Chondrocyte (in vitro differentiated cells): ENCODE results near the gene GH2. TPM values are rescaled to one million over a fixed set of nuclear protein-coding genes. Genes with fewer than 3 reads are reported as not detected.
A peak's percentile ranks its signal among the peaks of the same experiment; 100 is the strongest.
"Not testable (repeated sequence)": the region's sequence is repeated elsewhere in the genome, so short reads cannot be mapped to it uniquely, and the experiment has no call there.

Experiments used
- DNase-seq: peaks from one replicate; pipeline ENCODE4 v3.0.0; 2021; ENCODE audit warnings: mixed read lengths, low spot score
- H3K27ac Mint-ChIP-seq: one replicate; pipeline ENCODE4 v1.8.0; 2021; ENCODE audit warnings: mild to moderate bottlenecking, moderate library complexity, mixed read lengths; ENCODE audit not compliant: unreplicated experiment
- H3K27me3 Mint-ChIP-seq: 2 replicates; pipeline ENCODE4 v1.8.0; 2021; ENCODE audit warnings: low read depth, mixed read lengths
- H3K36me3 Mint-ChIP-seq: 2 replicates; pipeline ENCODE4 v1.8.0; 2021; ENCODE audit warnings: low read depth, mixed read lengths
- H3K4me1 Mint-ChIP-seq: 2 replicates; pipeline ENCODE4 v1.8.0; 2021; ENCODE audit warnings: low read depth, mild to moderate bottlenecking, mixed read lengths
- H3K4me3 Mint-ChIP-seq: one replicate; pipeline ENCODE4 v1.8.0; 2021; ENCODE audit warnings: mild to moderate bottlenecking, moderate library complexity, mixed read lengths; ENCODE audit not compliant: unreplicated experiment
- H3K9me3 Mint-ChIP-seq: 2 replicates; pipeline ENCODE4 v1.8.0; 2021; ENCODE audit warnings: low read depth, mixed read lengths
- CTCF ChIP-seq: fragments of 200-600 bp; sonication (generic); IDR thresholded peaks from 2 replicates; pipeline ENCODE4 v1.5.0; 2021; ENCODE audit warnings: antibody characterized with exemption, mild to moderate bottlenecking, moderate library complexity
- total RNA-seq: library from RNA; stranded (reverse); gene quantifications from 3 replicates; pipeline ENCODE4 v1.2.1, GENCODE V29; 2021

Gene GH2
- total RNA-seq, 1 donor from 2014 or later = not detected

GRCh38 chr17:63889026-63889848, 7.5 kb upstream of the GH2 start:
- H3K4me3 Mint-ChIP-seq = not testable (repeated sequence)
- H3K27me3 Mint-ChIP-seq = peaks cover 26% of the 10 kb centered on the region

GRCh38 chr17:63885119-63885518, 3.4 kb upstream of the GH2 start:
- not testable (repeated sequence) for H3K36me3 Mint-ChIP-seq, H3K9me3 Mint-ChIP-seq, H3K4me1 Mint-ChIP-seq, H3K4me3 Mint-ChIP-seq, H3K27ac Mint-ChIP-seq, DNase-seq
- H3K27me3 Mint-ChIP-seq = peaks cover 11% of the 10 kb centered on the region

More at GRCh38 chr17:63889026-63889848, 7.5 kb upstream of the GH2 start:
- H3K4me1 Mint-ChIP-seq, H3K9me3 Mint-ChIP-seq, H3K36me3 Mint-ChIP-seq, DNase-seq, H3K27ac Mint-ChIP-seq: not testable (repeated sequence)
- peak; percentile 75 for TF ChIP-seq CTCF

GRCh38 chr17:63882626-63883126, 932 bp upstream of the GH2 start:
- DNase-seq, H3K36me3 Mint-ChIP-seq, H3K9me3 Mint-ChIP-seq, H3K27ac Mint-ChIP-seq, H3K4me3 Mint-ChIP-seq, H3K4me1 Mint-ChIP-seq: not testable (repeated sequence)
- peaks cover 20% of the 10 kb centered on the region for H3K27me3 Mint-ChIP-seq

- H3K9me3 Mint-ChIP-seq, H3K4me1 Mint-ChIP-seq, H3K27ac Mint-ChIP-seq, H3K4me3 Mint-ChIP-seq, DNase-seq, H3K36me3 Mint-ChIP-seq: not testable (repeated sequence)
- H3K27me3 Mint-ChIP-seq = peaks cover 23% of the 10 kb centered on the region
Measured at GRCh38 chr17:63881337-63881736, 407 bp downstream of the GH2 start.

GRCh38 chr17:63880706-63881105, 1.0 kb downstream of the GH2 start:
- Mint-ChIP-seq H3K4me3 (no peak overlapping the region), H3K4me1 (no peaks in the 10 kb centered on the region), H3K9me3 (no peaks in the 10 kb centered on the region), H3K27me3 (peaks cover 23% of the 10 kb centered on the region), H3K27ac (no peak overlapping the region), H3K36me3 (no peaks in the 10 kb centered on the region)
- no peak for TF ChIP-seq CTCF
- DNase-seq = no peak

GRCh38 chr17:63878413-63878812, 3.3 kb downstream of the GH2 start:
- not testable (repeated sequence) for DNase-seq, H3K27ac Mint-ChIP-seq, H3K36me3 Mint-ChIP-seq, H3K9me3 Mint-ChIP-seq, H3K4me3 Mint-ChIP-seq, H3K4me1 Mint-ChIP-seq
- peaks cover 22% of the 10 kb centered on the region for H3K27me3 Mint-ChIP-seq

- H3K4me1 Mint-ChIP-seq, H3K27ac Mint-ChIP-seq, DNase-seq, H3K4me3 Mint-ChIP-seq, H3K36me3 Mint-ChIP-seq, H3K9me3 Mint-ChIP-seq: not testable (repeated sequence)
- H3K27me3 Mint-ChIP-seq = peaks cover 17% of the 10 kb centered on the region
Measured at GRCh38 chr17:63874693-63875092, 7.1 kb downstream of the GH2 start.

GRCh38 chr17:63874061-63874626, 7.6 kb downstream of the GH2 start:
- H3K27ac Mint-ChIP-seq, H3K36me3 Mint-ChIP-seq, DNase-seq, H3K4me3 Mint-ChIP-seq, H3K9me3 Mint-ChIP-seq: not testable (repeated sequence)
- H3K4me1 Mint-ChIP-seq = peaks cover 11% of the 10 kb centered on the region
- peaks cover 17% of the 10 kb centered on the region for H3K27me3 Mint-ChIP-seq

GRCh38 chr17:63873577-63873976, 8.2 kb downstream of the GH2 start, which contains the start of gene CSH2:
Gene CSH2 (minus strand): TSS chr17:63873677. CDS start chr17:63873614, 63 bp downstream.
- DNase-seq, H3K36me3 Mint-ChIP-seq, H3K4me3 Mint-ChIP-seq, H3K27ac Mint-ChIP-seq, H3K9me3 Mint-ChIP-seq: not testable (repeated sequence)
- Mint-ChIP-seq H3K27me3 (peaks cover 14% of the 10 kb centered on the region), H3K4me1 (peaks cover 11% of the 10 kb centered on the region)

GRCh38 chr17:63871646-63872365, 9.9 kb downstream of the GH2 start:
- DNase-seq, H3K27ac Mint-ChIP-seq, H3K27me3 Mint-ChIP-seq, H3K4me3 Mint-ChIP-seq, H3K9me3 Mint-ChIP-seq, H3K36me3 Mint-ChIP-seq: not testable (repeated sequence)
- H3K4me1 Mint-ChIP-seq = peaks cover 11% of the 10 kb centered on the region
